BJ (cell line): ENCODE data around the gene MARCHF9. TPM values are rescaled to one million over a fixed set of nuclear protein-coding genes. Genes with fewer than 3 reads are reported as not detected.

ENCODE experiments used
- CTCF ChIA-PET: fragments of 350-600 bp; formaldehyde crosslinking; extraction: SDS; loops from one replicate; lab custom pipeline; 2021; ENCODE audit warnings: antibody characterized with exemption, inconsistent platforms; lab: Yijun Ruan, JAX
- POLR2A ChIA-PET: fragments of 300-600 bp; sonication (Branson Sonifier 250); formaldehyde crosslinking; extraction: SDS; loops from one replicate; lab custom pipeline; 2021; ENCODE audit warnings: antibody characterized with exemption; lab: Charles Lee
- DNase-seq: peaks from one replicate; pipeline ENCODE4 v3.0.0-alpha.2; 2011; ENCODE audit warnings: low read depth
- H3K27me3 ChIP-seq: 2 replicates; pipeline ENCODE4 v1.6.0; 2011; ENCODE audit warnings: low read length; ENCODE audit not compliant: control insufficient read depth, insufficient read depth
- H3K36me3 ChIP-seq: 2 replicates; pipeline ENCODE4 v1.5.1; 2011; ENCODE audit warnings: low read length; ENCODE audit not compliant: control insufficient read depth, insufficient read depth
- H3K4me3 ChIP-seq: 2 replicates; pipeline ENCODE4 v1.5.1; 2011; ENCODE audit warnings: low read depth, mild to moderate bottlenecking, control low read depth, low read length
- CTCF ChIP-seq: IDR thresholded peaks from 2 replicates; pipeline ENCODE4 v1.5.1; 2011; ENCODE audit warnings: low read depth, mild to moderate bottlenecking, control low read depth, inconsistent platforms, low read length, moderate library complexity; ENCODE audit not compliant: insufficient read depth
- polyA plus RNA-seq: library from polyadenylated mRNA; depleted of rRNA; stranded (reverse); fragments of >200 nt; gene quantifications from 2 replicates; pipeline ENCODE4 v1.2.3, GENCODE V29; 2011; rRNA removed
- small RNA-seq: library from RNA; depleted of rRNA; stranded (forward); fragments of <200 nt; gene quantifications from one replicate; pipeline ENCODE3, GENCODE V24; 2012; ENCODE audit warnings: low replicate concordance, low read depth; ENCODE audit not compliant: insufficient read length

MARCHF9 gene
- polyA plus RNA-seq, 1 experiment: 6.2 TPM

DNA sequence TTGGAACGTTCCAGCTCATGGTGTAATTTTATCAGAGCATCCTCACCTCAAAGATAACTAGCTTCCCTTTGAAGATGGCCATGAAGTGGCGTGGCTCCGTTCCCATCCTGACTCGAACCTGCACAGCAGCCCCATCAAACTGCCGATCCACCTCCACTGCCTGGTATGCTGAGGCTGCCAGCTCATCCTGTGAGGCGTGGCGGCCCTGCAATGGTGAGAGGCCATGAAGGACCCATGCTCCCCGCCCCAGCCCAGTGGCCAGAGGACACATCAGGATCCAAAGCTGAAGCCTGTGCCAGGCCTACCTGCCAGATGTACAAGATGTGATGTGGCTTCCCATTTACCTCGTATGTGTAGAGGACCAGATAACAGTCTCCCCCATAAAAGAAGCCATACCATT is 52.4 kb downstream of the MARCHF9 start:
- ChIA-PET POLR2A (interaction anchor here (0.6 kb wide), 1 partner anchor 62 kb away, joined by 3 read pairs; no protein-coding TSS in a partner anchor), CTCF (interaction anchor here (0.6 to 1.2 kb wide), 4 partner anchors 10 to 99 kb away, joined by 3 to 4 read pairs (median 3); no protein-coding TSS in a partner anchor)
- peaks cover 30% of the 10 kb centered on the region for H3K36me3 ChIP-seq
- no peak for DNase-seq
- TF ChIP-seq CTCF: no peak
- H3K4me3 ChIP-seq: no peak overlapping the region
- H3K27me3 ChIP-seq: no peaks in the 10 kb centered on the region

- no peak for DNase-seq
- ChIA-PET CTCF (interaction anchor here (0.7 to 1.3 kb wide), 2 partner anchors 25 to 98 kb away, joined by 3 read pairs; no protein-coding TSS in a partner anchor), POLR2A (no interaction called here)
- TF ChIP-seq CTCF: no peak
- Histone ChIP-seq H3K36me3 (peaks cover 23% of the 10 kb centered on the region), H3K4me3 (no peak overlapping the region), H3K27me3 (no peaks in the 10 kb centered on the region)
These were observed 53.4 kb downstream of the MARCHF9 start for GRCh38 chr12:57808351-57808750.

DNA sequence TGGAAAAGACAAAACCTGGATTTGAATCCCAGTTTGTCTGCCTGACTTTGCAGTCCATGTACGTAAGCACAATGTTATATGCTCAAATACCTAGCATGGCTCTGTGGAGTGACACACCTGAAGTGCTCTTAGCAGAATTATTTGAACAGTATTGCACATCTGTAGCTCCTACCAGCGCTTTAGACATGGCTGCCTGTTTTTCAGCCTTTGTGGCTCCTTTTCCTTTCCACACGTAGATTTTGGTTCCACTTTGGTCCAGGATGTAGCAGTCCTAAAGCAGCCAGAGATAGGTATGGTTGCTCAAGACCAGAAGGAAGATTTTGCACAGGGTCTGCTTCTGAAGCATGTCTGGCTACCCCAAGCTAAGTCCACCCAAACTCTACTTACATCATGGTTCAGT is 54.5 kb downstream of the MARCHF9 start:
- POLR2A ChIA-PET: no interaction called here

More for the DNA sequence above, 54.5 kb downstream of the MARCHF9 start:
- no peak for TF ChIP-seq CTCF
- H3K4me3 ChIP-seq: no peak overlapping the region
- peaks cover 25% of the 10 kb centered on the region for H3K36me3 ChIP-seq
- CTCF ChIA-PET: interaction anchor here (0.8 to 1.3 kb wide), 4 partner anchors 9 to 96 kb away, joined by 3 read pairs; partner anchors contain the start of gene AVIL
- H3K27me3 ChIP-seq: no peaks in the 10 kb centered on the region
- no peak for DNase-seq

Small RNAs within 50 kb of the gene (small RNA-seq; reads per million reads assigned to genes)
- gene RNU6-1083P: not detected

Other genes with a start within 250 kb of the MARCHF9 start
- gene DDIT3, start 234.6 kb upstream of the MARCHF9 start, polyA plus RNA-seq: 65.4 and 78.1 TPM in 2 replicates
- gene MBD6, start 232.3 kb upstream of the MARCHF9 start, polyA plus RNA-seq: 5.6 and 8.3 TPM in 2 replicates
- 133 and 167 TPM in 2 replicates for gene DCTN2, start 207.9 kb upstream of the MARCHF9 start, polyA plus RNA-seq
- 0.50 and 0.64 TPM in 2 replicates for gene KIF5A, start 205.1 kb upstream of the MARCHF9 start, polyA plus RNA-seq
- gene PIP4K2C, start 163.9 kb upstream of the MARCHF9 start, polyA plus RNA-seq: 24.3 and 30.1 TPM in 2 replicates
- 18.7 and 26.0 TPM in 2 replicates for gene DTX3, start 150.3 kb upstream of the MARCHF9 start, polyA plus RNA-seq
- gene ARHGEF25, start 143.7 kb upstream of the MARCHF9 start, polyA plus RNA-seq: 18.0 and 26.0 TPM in 2 replicates
- gene B4GALNT1, start 121.9 kb upstream of the MARCHF9 start, polyA plus RNA-seq: 1.2 and 2.7 TPM in 2 replicates
- 312 and 415 TPM in 2 replicates for gene OS9, start 61.0 kb upstream of the MARCHF9 start, polyA plus RNA-seq
- 0.04 and 0.05 TPM in 2 replicates for gene AGAP2, start 16.4 kb upstream of the MARCHF9 start, polyA plus RNA-seq
- 25.7 and 40.4 TPM in 2 replicates for gene TSPAN31, start 10.1 kb upstream of the MARCHF9 start, polyA plus RNA-seq
- 208 and 293 TPM in 2 replicates for gene CDK4, start 2.8 kb upstream of the MARCHF9 start, polyA plus RNA-seq
- 0.76 and 0.91 TPM in 2 replicates for gene CYP27B1, start 12.0 kb downstream of the MARCHF9 start, polyA plus RNA-seq
- gene METTL1, start 17.0 kb downstream of the MARCHF9 start, polyA plus RNA-seq: 31.8 and 42.8 TPM in 2 replicates
- gene EEF1AKMT3, start 17.5 kb downstream of the MARCHF9 start, polyA plus RNA-seq: 9.1 and 9.2 TPM in 2 replicates
- 14.5 and 15.1 TPM in 2 replicates for gene TSFM, start 27.7 kb downstream of the MARCHF9 start, polyA plus RNA-seq
- gene AVIL, start 63.6 kb downstream of the MARCHF9 start, polyA plus RNA-seq: 4.4 and 5.0 TPM in 2 replicates
- 229 and 284 TPM in 2 replicates for gene CTDSP2, start 91.6 kb downstream of the MARCHF9 start, polyA plus RNA-seq
- 6.7 and 10.2 TPM in 2 replicates for gene ATP23, start 186.5 kb downstream of the MARCHF9 start, polyA plus RNA-seq